ENCODE data around the gene FDX2. TPM values are rescaled to one million over a fixed set of nuclear protein-coding genes. Genes with fewer than 3 reads are reported as not detected.

FDX2 gene
- total and polyA plus RNA-seq, 2 of the 4 experiments (the other 2 are of a cell fraction): 39.8 to 72.0 TPM

GRCh38 chr19:10277795-10278589 is 37.8 kb downstream of the FDX2 start:
- Histone ChIP-seq H2BK15ac (ENCODE audit: low read depth, low read length) (peak overlapping the region; percentile 83; the same call in 2 of the 3 replicates), H4K20me1 (ENCODE audit: insufficient read depth, low read length) (no peaks in the 10 kb centered on the region), H3K14ac (replicated peaks; ENCODE audit: low read depth, low read length) (no peak overlapping the region), H4K91ac (ENCODE audit: insufficient read depth, low read depth, low read length) (peak overlapping the region; percentile 61), H3K9me1 (ENCODE audit: insufficient read depth, low read length) (peaks cover 5% of the 10 kb centered on the region; the same call in 1 of the 2 replicates), H3K18ac (ENCODE audit: low read depth, low read length) (no peak overlapping the region), H3K36me3 (ENCODE audit: control insufficient read depth, insufficient read depth, low read length) (no peaks in the 10 kb centered on the region), H3K9ac (ENCODE audit: low read depth, low read length) (no peak overlapping the region), H4K5ac (ENCODE audit: low read depth, low read length) (0 out of 2 replicates have a peak overlapping the region, but pooled peaks have one; percentile 59), H3K4me2 (ENCODE audit: low read depth, low read length) (no peak overlapping the region), H3K4ac (ENCODE audit: low read depth, low read length) (peak overlapping the region; percentile 64), H3K9me3 (ENCODE audit: control insufficient read depth, insufficient read depth, low read length) (no peaks in the 10 kb centered on the region), H3K23ac (ENCODE audit: low read depth, low read length) (no peak overlapping the region), H4K8ac (ENCODE audit: low read depth in 2 of 2, low read length in 2 of 2) (peak overlapping the region; percentile 40 to 97; a peak in 2 of 4 replicates), H3K4me3 (ENCODE audit: insufficient read depth, low read depth, low read length) (no peak overlapping the region), H3K4me1 (ENCODE audit: control insufficient read depth, insufficient read depth, low read length) (peaks cover 5% of the 10 kb centered on the region), H3K79me1 (ENCODE audit: low read depth in 1 of 2, low read length in 2 of 2) (no peaks in the 10 kb centered on the region), H3K56ac (ENCODE audit: extremely low read depth, insufficient read depth, low read length) (no peak overlapping the region), H2AK9ac (replicated peaks; ENCODE audit: low read depth, low read length, poor library complexity) (peak overlapping the region; percentile 28), H2BK120ac (ENCODE audit: low read depth, low read length) (peak overlapping the region; percentile 20), H2BK20ac (ENCODE audit: low read depth, low read length) (peak overlapping the region; percentile 33; the same call in 1 of the 2 replicates), H3K27me3 (ENCODE audit: control insufficient read depth, insufficient read depth, low read length) (no peaks in the 10 kb centered on the region), H2BK5ac (ENCODE audit: low read depth, low read length, poor library complexity, severe bottlenecking) (no peak overlapping the region), H2AK5ac (ENCODE audit: low read depth, low read length) (peak overlapping the region; percentile 85; the same call in 1 of the 2 replicates), H2AFZ (replicated peaks; ENCODE audit: low read length, poor library complexity) (no peak overlapping the region), H3K27ac (ENCODE audit: insufficient read depth, low read length) (no peak overlapping the region)
- dilution Hi-C loops (cut with HindIII; ENCODE audit: low sequenced_read_pairs, unreplicated experiment) (no loop called here), intact Hi-C loops (cut with micrococcal nuclease) (no loop called here), in situ Hi-C loops (cut with MboI; ENCODE audit: low sequenced_read_pairs) (no loop called here)
- 60% methylated on average over 2 of the region's 9 CpGs; no CpG with 5 or more reads in 1 of the 2 experiments for WGBS, 2 experiments (ENCODE audit: extremely low coverage in 2 of 2, insufficient read length in 1 of 2)
- BruUV-seq (replicated peaks): no TSS peak
- ChIA-PET POLR2A (ENCODE audit: unreplicated experiment) (no interaction called here), CTCF (no interaction called here)
- no peak for DNase-seq
- ATAC-seq (ENCODE audit: low read depth): no peak
- TF ChIP-seq CHD1 (IDR thresholded peaks at IDR 0.05; ENCODE audit: low read depth, low read length): no peak
- TF ChIP-seq CEBPB (IDR thresholded peaks at IDR 0.05; ENCODE audit: low read depth, low read length): no peak
- no peak for TF ChIP-seq SMC3 (IDR thresholded peaks at IDR 0.05; ENCODE audit: low read depth, low read length)
- no peak for TF ChIP-seq MXI1 (IDR thresholded peaks at IDR 0.05; ENCODE audit: borderline replicate concordance, low read depth, low read length)
- TF ChIP-seq BHLHE40 (IDR thresholded peaks at IDR 0.05; ENCODE audit: low read depth, low read length): no peak
- TF ChIP-seq MAFK (IDR thresholded peaks at IDR 0.05; ENCODE audit: low read depth, low read length): no peak
- TF ChIP-seq RCOR1 (IDR thresholded peaks at IDR 0.05; ENCODE audit: insufficient replicate concordance, low read length): no peak
- no peak for TF ChIP-seq RFX5 (IDR thresholded peaks at IDR 0.05; ENCODE audit: low read depth, low read length)
- no peak for TF ChIP-seq CTCF (conservative IDR thresholded peaks at IDR 0.05; ENCODE audit: low read depth, low read length)
- no peak for TF ChIP-seq NFE2L2 (IDR thresholded peaks at IDR 0.05; ENCODE audit: low read depth, low read length)
- no peak for TF ChIP-seq ELK1 (IDR thresholded peaks at IDR 0.05; ENCODE audit: borderline replicate concordance, low read depth, low read length)
- no peak for TF ChIP-seq FOS (IDR thresholded peaks at IDR 0.05; ENCODE audit: low read depth, low read length)
- no peak for TF ChIP-seq RAD21 (IDR thresholded peaks at IDR 0.05; ENCODE audit: low read length)
- TF ChIP-seq POLR2A (IDR thresholded peaks at IDR 0.05; ENCODE audit: low read depth, low read length): no peak
- no peak for TF ChIP-seq USF2 (IDR thresholded peaks at IDR 0.05; ENCODE audit: low read depth, low read length)
